K562 (cell line): ENCODE measurements around the gene VPS13C. TPM values are rescaled to one million over a fixed set of nuclear protein-coding genes. Genes with fewer than 3 reads are reported as not detected.

Experiments
- ATAC-seq: fragments of 200-7000 bp; cut with Tn5 transposase; 3 replicates; pipeline ENCODE4 v1.9.1; 2020; ENCODE audit warnings: moderate library complexity
- BruUV-seq: library from RNA; stranded (reverse); fragments of 400-500 nt; replicated peaks from 2 replicates; lab custom pipeline; 2021; lab: Mats Ljungman, UMichigan
- CTCF ChIA-PET: fragments of 300-600 bp; formaldehyde crosslinking; extraction: SDS; loops from one replicate; lab custom pipeline; 2021; ENCODE audit warnings: low intra/inter-chr PET ratio; lab: Yijun Ruan, JAX
- POLR2A ChIA-PET: fragments of 300-600, 350-650 bp; sonication (Branson Sonifier 250); formaldehyde crosslinking; extraction: SDS; loops from one replicate; lab custom pipeline; 2021; ENCODE audit warnings: antibody characterized with exemption, inconsistent platforms; lab: Yijun Ruan, JAX
- DNase-seq, 4 experiments: peaks; one replicate each; pipeline versions ENCODE4 v3.0.0 to v3.0.0-alpha.2; 2011 to 2018; ENCODE audit warnings: low spot score in 3 of 4, mixed read lengths in 3 of 4; ENCODE audit errors: extremely low read depth in 1 of 4
- FAIRE-seq: peaks from 2 replicates; lab custom pipeline; 2011; peaks lifted over from hg19 to GRCh38; lab: Jason Lieb, UNC
- H2AFZ ChIP-seq: 2 replicates; pipeline ENCODE4 v1.6.0; 2011; ENCODE audit warnings: low read depth, low read length, control low read depth, inconsistent platforms
- H3K27ac ChIP-seq: fragments of 200-600 bp; 3 replicates; pipeline ENCODE4 v1.8.0; 2011; ENCODE audit warnings: low read depth, mild to moderate bottlenecking, control low read depth, inconsistent platforms, low read length, moderate library complexity, mixed read lengths; ENCODE audit errors: extremely low read depth
- H3K27me3 ChIP-seq, 2 experiments: fragments of 300-600 bp in 1 of 2; 2 replicates in 1 of 2; 3 replicates in 1 of 2; pipeline versions ENCODE4 v1.6.0 to v1.8.0; 2011; ENCODE audit warnings: inconsistent platforms in 2 of 2, low read length in 2 of 2, mild to moderate bottlenecking in 1 of 2, mixed read lengths in 1 of 2, moderate library complexity in 1 of 2; ENCODE audit not compliant: control insufficient read depth in 2 of 2, insufficient read depth in 2 of 2
- H3K36me3 ChIP-seq: fragments of 300-600 bp; 3 replicates; pipeline ENCODE4 v1.8.0; 2011; ENCODE audit warnings: mild to moderate bottlenecking, low read length, inconsistent platforms; ENCODE audit not compliant: control insufficient read depth, insufficient read depth
- H3K4me1 ChIP-seq, 2 experiments: fragments of 200-600 bp in 1 of 2; replicated peaks in 1 of 2; 2 replicates in 1 of 2; 3 replicates in 1 of 2; pipeline versions ENCODE4 v1.5.1 to v1.8.0; 2011; ENCODE audit warnings: inconsistent platforms in 2 of 2, low read length in 2 of 2, mild to moderate bottlenecking in 1 of 2, mixed read lengths in 1 of 2, moderate library complexity in 1 of 2; ENCODE audit not compliant: control insufficient read depth in 2 of 2, insufficient read depth in 2 of 2
- H3K4me2 ChIP-seq: 2 replicates; pipeline ENCODE4 v1.6.1; 2011; ENCODE audit warnings: low read length, control low read depth, inconsistent platforms, mixed read lengths; ENCODE audit not compliant: insufficient read depth
- H3K4me3 ChIP-seq: fragments of 200-600 bp; sonication (generic), shearing (Covaris generic); 2 replicates; pipeline ENCODE4 v1.5.1; 2016; ENCODE audit warnings: control low read depth, inconsistent platforms
- H3K79me2 ChIP-seq: fragments of 200-600 bp; 3 replicates; pipeline ENCODE4 v1.8.0; 2011; ENCODE audit warnings: low read length, inconsistent platforms; ENCODE audit not compliant: control insufficient read depth, insufficient read depth
- H3K9ac ChIP-seq, 2 experiments: 2 replicates each; pipeline versions ENCODE4 v1.6.0 to v1.6.1; 2011; ENCODE audit warnings: low read depth in 2 of 2, low read length in 2 of 2, control low read depth in 1 of 2, inconsistent platforms in 1 of 2, mild to moderate bottlenecking in 1 of 2, mixed read lengths in 1 of 2; ENCODE audit not compliant: insufficient read depth in 1 of 2
- H3K9me1 ChIP-seq: one replicate; pipeline ENCODE4 v1.6.0; 2011; ENCODE audit warnings: inconsistent platforms, mild to moderate bottlenecking, low read length, moderate library complexity; ENCODE audit not compliant: control insufficient read depth, insufficient read depth
- H3K9me3 ChIP-seq: replicated peaks from 2 replicates; pipeline ENCODE4 v1.5.1; 2011; ENCODE audit warnings: low read depth, low read length, inconsistent platforms; ENCODE audit not compliant: control insufficient read depth, insufficient read depth
- H4K20me1 ChIP-seq: replicated peaks from 2 replicates; pipeline ENCODE4 v1.6.1; 2011; ENCODE audit warnings: low read length, inconsistent platforms, mixed read lengths; ENCODE audit not compliant: control insufficient read depth, insufficient read depth
- CBFA2T3 ChIP-seq: fragments of 450-650 bp; IDR thresholded peaks from 2 replicates; pipeline ENCODE4 v1.6.1; 2017
- CTCFL ChIP-seq: IDR thresholded peaks from 2 replicates; pipeline ENCODE4 v1.6.1; 2011; ENCODE audit warnings: borderline replicate concordance, low read depth, mild to moderate bottlenecking, moderate library complexity, low read length; ENCODE audit not compliant: insufficient read depth, poor library complexity, severe bottlenecking
- DACH1 ChIP-seq: fragments of 450-650 bp; IDR thresholded peaks from 2 replicates; pipeline ENCODE4 v1.6.1; 2018; ENCODE audit not compliant: partially characterized antibody
- DMBX1 ChIP-seq: fragments of 250-450 bp; sonication (Bioruptor Pico); IDR thresholded peaks from 2 replicates; pipeline ENCODE4 v1.8.0; 2022; ENCODE audit warnings: inconsistent platforms, mild to moderate bottlenecking, moderate library complexity, borderline replicate concordance
- EP300 ChIP-seq: IDR thresholded peaks from 2 replicates; pipeline ENCODE4 v1.6.1; 2012; ENCODE audit warnings: low read length, improper control_type of control experiment
- HMG20A ChIP-seq: fragments of 450-650 bp; formaldehyde crosslinking; conservative IDR thresholded peaks from 2 replicates; pipeline ENCODE4 v1.4.0; 2020; ENCODE audit warnings: mild to moderate bottlenecking, mixed read lengths
- NCOA1 ChIP-seq: fragments of 450-650 bp; IDR thresholded peaks from 2 replicates; pipeline ENCODE4 v1.6.1; 2016; ENCODE audit warnings: low read depth
- POLR3G ChIP-seq: IDR thresholded peaks from 2 replicates; pipeline ENCODE4 v1.6.1; 2011; ENCODE audit not compliant: insufficient read length, insufficient replicate concordance; ENCODE audit errors: extremely low read depth
- SMARCA5 ChIP-seq: fragments of 450-650 bp; IDR thresholded peaks from 2 replicates; pipeline ENCODE4 v1.6.1; 2016
- SRSF9 ChIP-seq: fragments of 200-400 bp; formaldehyde crosslinking; IDR thresholded peaks from 2 replicates; pipeline ENCODE4 v1.6.1; 2017; ENCODE audit warnings: low read depth, low read length, borderline replicate concordance
- TBL1XR1 ChIP-seq, 2 experiments: IDR thresholded peaks; 2 replicates each; pipeline ENCODE4 v1.6.1; 2012; ENCODE audit warnings: improper control_type of control experiment in 2 of 2, low read length in 2 of 2, mild to moderate bottlenecking in 1 of 2
- TOE1 ChIP-seq, 2 experiments: fragments of 450-650 bp in 1 of 2; sonication (generic) in 1 of 2; formaldehyde crosslinking in 1 of 2; IDR thresholded peaks; 2 replicates each; pipeline versions ENCODE4 v1.7.1 to v1.8.0; 2016 to 2022; ENCODE audit warnings: borderline replicate concordance in 2 of 2, mild to moderate bottlenecking in 2 of 2, antibody characterized with exemption in 1 of 2, inconsistent platforms in 1 of 2, low read depth in 1 of 2, missing genetic modification reagents in 1 of 2, moderate library complexity in 1 of 2
- TSC22D4 ChIP-seq: fragments of 450-650 bp; IDR thresholded peaks from 2 replicates; pipeline ENCODE4 v1.6.1; 2016; ENCODE audit warnings: missing genetic modification characterization, missing biosample characterization, control low read depth
- ZC3H8 ChIP-seq: fragments of 450-650 bp; IDR thresholded peaks from 2 replicates; pipeline ENCODE4 v1.6.1; 2017
- ZFP30 ChIP-seq: fragments of 250-450 bp; sonication (Bioruptor Pico); IDR thresholded peaks from 2 replicates; pipeline ENCODE4 v1.8.0; 2022; ENCODE audit warnings: moderate library complexity, mild to moderate bottlenecking, inconsistent platforms, borderline replicate concordance
- ZNF384 ChIP-seq: IDR thresholded peaks from 2 replicates; pipeline ENCODE4 v1.6.1; 2012; ENCODE audit warnings: low read depth, low read length, improper control_type of control experiment
- ZNF41 ChIP-seq: fragments of 250-450 bp; sonication (Bioruptor Pico); conservative IDR thresholded peaks from 2 replicates; pipeline ENCODE4 v1.4.0; 2020; ENCODE audit warnings: mild to moderate bottlenecking
- ZNF583 ChIP-seq: fragments of 250-450 bp; sonication (Bioruptor Pico); IDR thresholded peaks from 2 replicates; pipeline ENCODE4 v1.4.0; 2020
- in situ Hi-C: fragments of 300-500 bp; cut with MboI; formaldehyde crosslinking; loops from 4 replicates; pipeline ENCODE4 v1.15.0; 2018; ENCODE audit warnings: inconsistent platforms, mixed read lengths
- intact Hi-C: fragments of 100-400 bp; cut with micrococcal nuclease; formaldehyde crosslinking; loops from 2 replicates; pipeline ENCODE4 v1.14.2; 2022
- polyA plus RNA-seq, 8 experiments: library from polyadenylated mRNA; depleted of rRNA in 4 of 8; stranded (reverse) in 5 of 8; unstranded in 3 of 8; fragments of >200 nt; fragmentation: Nextera tagmentation in 2 of 8; fragmentation: Illumina TruSeq in 1 of 8; extraction: Ambion mirVana in 2 of 8; extraction: Trizol in 1 of 8; gene quantifications; 2 replicates each; pipeline versions ENCODE4 v1.2.1 to v1.2.3, GENCODE V29; 2011 to 2014; ENCODE audit warnings: inconsistent platforms in 1 of 8, missing spikeins in 1 of 8
- total RNA-seq, 7 experiments: library from RNA; depleted of rRNA in 6 of 7; stranded (reverse); fragments of >200 nt in 6 of 7; fragmentation: Illumina TruSeq in 2 of 7; extraction: Trizol in 2 of 7; gene quantifications; 2 replicates each; pipeline versions ENCODE4 v1.2.1 to v1.2.3, GENCODE V29; 2011 to 2021; ENCODE audit warnings: low replicate concordance in 1 of 7
- TF ChIP-seq, protein P1 (sequence below): sonication (generic); formaldehyde crosslinking; IDR thresholded peaks from 2 replicates; pipeline ENCODE4 v1.8.0; 2023; ENCODE audit warnings: mild to moderate bottlenecking, missing genetic modification reagents
- TF ChIP-seq, protein P2 (sequence below): sonication (generic); formaldehyde crosslinking; IDR thresholded peaks from 2 replicates; pipeline ENCODE4 v1.8.1; 2022; ENCODE audit warnings: missing genetic modification reagents

Gene VPS13C
- total and polyA plus RNA-seq, 9 of the 15 experiments (the other 6 are each of a cell fraction or from before 2014, with no cell fraction given): 5.2 to 32.3 (median 15.7) TPM

DNA sequence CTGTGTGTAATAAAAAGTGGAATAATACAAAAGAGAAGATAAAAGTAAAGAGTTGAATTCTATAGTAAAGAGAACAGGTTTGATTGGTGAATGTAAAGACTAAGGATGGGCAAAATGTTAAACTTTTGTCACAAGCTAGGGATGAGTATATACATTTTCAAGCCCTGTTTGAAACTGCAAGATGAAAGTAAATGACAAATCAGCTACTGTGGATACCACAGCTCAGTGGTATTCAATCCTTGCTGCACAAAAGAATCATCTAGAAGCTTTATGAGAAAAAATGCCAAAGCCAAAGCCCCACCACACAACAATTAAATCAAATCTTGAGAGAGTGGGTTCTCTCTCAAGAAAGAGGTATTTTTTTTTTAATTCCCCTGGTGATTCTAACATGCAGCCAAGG lies 67.7 kb downstream of the VPS13C start:
- no TSS peak for BruUV-seq
- ATAC-seq (no peak), DNase-seq (no peak), FAIRE-seq (peak; percentile 40)
- no peaks in the 10 kb centered on the region for H3K4me1 ChIP-seq
- no peak overlapping the region for H3K27ac ChIP-seq
- in situ Hi-C loops: no loop called here
- no peak overlapping the region for H3K4me3 ChIP-seq
- no peaks in the 10 kb centered on the region for H3K9me1 ChIP-seq
- peaks cover 20% of the 10 kb centered on the region for H3K36me3 ChIP-seq
- POLR2A ChIA-PET: no interaction called here
- CTCF ChIA-PET: no interaction called here
- TF ChIP-seq ZFP30 (no peak), HMG20A (CRISPR knock-in tag) (no peak), ZNF583 (CRISPR knock-in tag) (no peak), DMBX1 (CRISPR knock-in tag) (no peak), DACH1 (no peak), TSC22D4 (tag) (no peak), TOE1 (IDR thresholded peaks at IDR 0.05; ENCODE audit: borderline replicate concordance) (no peak), TOE1 (CRISPR knock-in tag; IDR thresholded peaks at IDR 0.05; ENCODE audit: borderline replicate concordance, low read depth) (no peak), POLR3G (no peak), CTCFL (no peak), ZNF41 (CRISPR knock-in tag) (no peak), TBL1XR1 (IDR thresholded peaks at IDR 0.05; ENCODE audit: low read length in 2 of 2) (no peak), EP300 (no peak), NCOA1 (no peak), ZC3H8 (no peak), ZNF384 (no peak), CBFA2T3 (no peak), SMARCA5 (no peak), SRSF9 (no peak)
- TF ChIP-seq, protein P1, sequence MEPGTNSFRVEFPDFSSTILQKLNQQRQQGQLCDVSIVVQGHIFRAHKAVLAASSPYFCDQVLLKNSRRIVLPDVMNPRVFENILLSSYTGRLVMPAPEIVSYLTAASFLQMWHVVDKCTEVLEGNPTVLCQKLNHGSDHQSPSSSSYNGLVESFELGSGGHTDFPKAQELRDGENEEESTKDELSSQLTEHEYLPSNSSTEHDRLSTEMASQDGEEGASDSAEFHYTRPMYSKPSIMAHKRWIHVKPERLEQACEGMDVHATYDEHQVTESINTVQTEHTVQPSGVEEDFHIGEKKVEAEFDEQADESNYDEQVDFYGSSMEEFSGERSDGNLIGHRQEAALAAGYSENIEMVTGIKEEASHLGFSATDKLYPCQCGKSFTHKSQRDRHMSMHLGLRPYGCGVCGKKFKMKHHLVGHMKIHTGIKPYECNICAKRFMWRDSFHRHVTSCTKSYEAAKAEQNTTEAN: no peak
- TF ChIP-seq, protein P2, sequence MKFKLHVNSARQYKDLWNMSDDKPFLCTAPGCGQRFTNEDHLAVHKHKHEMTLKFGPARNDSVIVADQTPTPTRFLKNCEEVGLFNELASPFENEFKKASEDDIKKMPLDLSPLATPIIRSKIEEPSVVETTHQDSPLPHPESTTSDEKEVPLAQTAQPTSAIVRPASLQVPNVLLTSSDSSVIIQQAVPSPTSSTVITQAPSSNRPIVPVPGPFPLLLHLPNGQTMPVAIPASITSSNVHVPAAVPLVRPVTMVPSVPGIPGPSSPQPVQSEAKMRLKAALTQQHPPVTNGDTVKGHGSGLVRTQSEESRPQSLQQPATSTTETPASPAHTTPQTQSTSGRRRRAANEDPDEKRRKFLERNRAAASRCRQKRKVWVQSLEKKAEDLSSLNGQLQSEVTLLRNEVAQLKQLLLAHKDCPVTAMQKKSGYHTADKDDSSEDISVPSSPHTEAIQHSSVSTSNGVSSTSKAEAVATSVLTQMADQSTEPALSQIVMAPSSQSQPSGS (CRISPR knock-in tag): no peak
- H4K20me1 ChIP-seq: no peaks in the 10 kb centered on the region
- no peaks in the 10 kb centered on the region for H3K79me2 ChIP-seq
- no peak overlapping the region for H3K9ac ChIP-seq
- H3K9me3 ChIP-seq: 0 out of 2 replicates have a peak, but pooled peaks cover 3% of the 10 kb centered on the region
- H3K27me3 ChIP-seq: no peaks in the 10 kb centered on the region
- intact Hi-C loops: no loop called here
- no peak overlapping the region for H2AFZ ChIP-seq
- H3K4me2 ChIP-seq: no peak overlapping the region
